Gastrocnemius medialis (tissue), 4 donors: ENCODE measurements around the gene SYT7. TPM values are rescaled to one million over a fixed set of nuclear protein-coding genes. Genes with fewer than 3 reads are reported as not detected.

Experiments used
- ATAC-seq, 2 donors: fragments of 150-250 bp; one replicate each; pipeline ENCODE4 v1.9.1; 2016
- DNase-seq, 2 donors: peaks; one replicate each; pipeline ENCODE4 v3.0.0-alpha.2; 2019
- H3K27ac ChIP-seq, 4 donors: fragments of 200-600 bp; sonication (generic); 1 replicate in 1 of 4; 2 replicates in 3 of 4; pipeline ENCODE4 v1.5.1; 2016 to 2018; ENCODE audit warnings: mild to moderate bottlenecking in 2 of 4, moderate library complexity in 1 of 4
- H3K27me3 ChIP-seq, 3 donors: fragments of 200-600 bp; sonication (generic) in 2 of 3; 1 replicate in 1 of 3; 2 replicates in 2 of 3; pipeline versions ENCODE4 v1.5.1 to v1.6.0; 2016 to 2019; ENCODE audit warnings: mild to moderate bottlenecking in 1 of 3, moderate library complexity in 1 of 3
- H3K36me3 ChIP-seq, 2 donors: fragments of 200-600 bp; sonication (generic) in 1 of 2; one replicate each; pipeline ENCODE4 v1.5.1; 2017 to 2018
- H3K4me1 ChIP-seq, 2 donors: fragments of 200-600 bp; sonication (generic) in 1 of 2; one replicate each; pipeline ENCODE4 v1.5.1; 2016 to 2017; ENCODE audit warnings: mild to moderate bottlenecking in 2 of 2
- H3K4me3 ChIP-seq, 4 donors: fragments of 200-600 bp; sonication (generic) in 3 of 4; 1 replicate in 1 of 4; 2 replicates in 3 of 4; pipeline ENCODE4 v1.5.1; 2016 to 2019; ENCODE audit warnings: mild to moderate bottlenecking in 2 of 4
- H3K9me3 ChIP-seq, 3 donors: fragments of 200-600 bp; sonication (generic) in 2 of 3; 1 replicate in 1 of 3; 2 replicates in 2 of 3; pipeline ENCODE4 v1.5.1; 2016 to 2019
- POLR2A ChIP-seq, 2 donors: fragments of 450-650 bp; IDR thresholded peaks; one replicate each; pipeline ENCODE4 v1.6.1; 2017; ENCODE audit warnings: antibody characterized with exemption in 2 of 2, mild to moderate bottlenecking in 2 of 2, moderate library complexity in 2 of 2
- in situ Hi-C, 4 donors: fragments of 200-750 bp; cut with MboI; loops; one replicate each; pipeline versions ENCODE4 v1.15.0 to v1.8.0; 2017; ENCODE audit warnings: low sequenced_read_pairs in 4 of 4
- intact Hi-C: fragments of 100-400 bp; cut with DNase I; formaldehyde crosslinking; loops from one replicate; pipeline ENCODE4 v1.15.1; 2023; ENCODE audit warnings: low total_unique reads
- total RNA-seq, 4 donors: library from RNA; depleted of rRNA; stranded (reverse); fragments of >200 nt; gene quantifications; one replicate each; pipeline versions ENCODE4 v1.1.0 to v1.2.3, GENCODE V29; 2016
- TF ChIP-seq, protein P1 (sequence below), 5 experiments: fragments of 450-650 bp in 3 of 5; fragments of 200-600 bp in 2 of 5; sonication (generic) in 2 of 5; IDR thresholded peaks in 4 of 5; conservative IDR thresholded peaks in 1 of 5; 1 replicate in 4 of 5; 2 replicates in 1 of 5; pipeline ENCODE4 v1.5.1; 2016 to 2019; ENCODE audit warnings: antibody characterized with exemption in 5 of 5, mild to moderate bottlenecking in 3 of 5, moderate library complexity in 3 of 5

SYT7 gene
- total RNA-seq, 4 donors from 2014 or later: 0.68 to 4.9 (median 1.4) TPM

DNA sequence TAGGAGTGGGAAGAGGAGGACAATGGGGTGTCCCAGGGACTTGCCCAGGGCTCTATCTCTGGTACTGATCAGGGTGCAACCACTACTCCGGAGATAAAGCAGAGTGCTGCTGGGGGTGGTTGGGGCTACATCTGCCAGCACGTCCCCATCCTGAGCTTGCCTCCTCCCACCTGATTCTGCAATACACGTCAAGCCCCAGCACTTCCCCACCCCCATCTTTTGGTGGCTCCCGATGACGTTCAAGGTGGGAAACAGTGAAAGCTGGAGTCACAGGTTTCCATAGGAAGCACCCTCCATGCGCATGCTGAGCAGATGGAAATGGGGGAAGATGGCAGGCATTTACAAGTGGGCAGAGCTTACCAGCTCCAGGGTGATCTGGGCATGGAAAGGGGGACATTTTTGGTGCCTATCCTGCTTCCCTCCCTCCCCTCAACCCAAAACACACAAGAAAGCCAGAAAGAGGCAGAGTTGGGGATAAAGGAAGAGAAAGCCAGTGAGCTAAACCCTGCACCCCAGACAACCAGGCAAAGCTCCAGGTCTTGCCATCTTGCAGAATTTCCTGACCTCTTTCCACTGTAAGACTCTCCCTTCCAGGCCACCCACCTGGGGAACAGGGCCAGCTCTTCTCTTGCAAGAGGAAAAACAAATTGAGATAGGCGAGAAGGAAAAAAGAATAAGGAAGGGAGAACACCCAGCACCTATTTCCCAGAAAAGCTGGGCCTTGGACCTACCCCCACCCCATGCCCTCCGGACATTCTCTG lies 15.8 kb downstream of the SYT7 start:
- in situ Hi-C loops (no loop called here), intact Hi-C loops (no loop called here)
- H3K4me1 ChIP-seq: no peaks in the 10 kb centered on the region
- H3K36me3 ChIP-seq: no peaks in the 10 kb centered on the region
- no peak overlapping the region for H3K4me3 ChIP-seq
- H3K27ac ChIP-seq: no peak overlapping the region
- ATAC-seq: no peak
- TF ChIP-seq, protein P1, sequence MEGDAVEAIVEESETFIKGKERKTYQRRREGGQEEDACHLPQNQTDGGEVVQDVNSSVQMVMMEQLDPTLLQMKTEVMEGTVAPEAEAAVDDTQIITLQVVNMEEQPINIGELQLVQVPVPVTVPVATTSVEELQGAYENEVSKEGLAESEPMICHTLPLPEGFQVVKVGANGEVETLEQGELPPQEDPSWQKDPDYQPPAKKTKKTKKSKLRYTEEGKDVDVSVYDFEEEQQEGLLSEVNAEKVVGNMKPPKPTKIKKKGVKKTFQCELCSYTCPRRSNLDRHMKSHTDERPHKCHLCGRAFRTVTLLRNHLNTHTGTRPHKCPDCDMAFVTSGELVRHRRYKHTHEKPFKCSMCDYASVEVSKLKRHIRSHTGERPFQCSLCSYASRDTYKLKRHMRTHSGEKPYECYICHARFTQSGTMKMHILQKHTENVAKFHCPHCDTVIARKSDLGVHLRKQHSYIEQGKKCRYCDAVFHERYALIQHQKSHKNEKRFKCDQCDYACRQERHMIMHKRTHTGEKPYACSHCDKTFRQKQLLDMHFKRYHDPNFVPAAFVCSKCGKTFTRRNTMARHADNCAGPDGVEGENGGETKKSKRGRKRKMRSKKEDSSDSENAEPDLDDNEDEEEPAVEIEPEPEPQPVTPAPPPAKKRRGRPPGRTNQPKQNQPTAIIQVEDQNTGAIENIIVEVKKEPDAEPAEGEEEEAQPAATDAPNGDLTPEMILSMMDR (IDR thresholded peaks at IDR 0.05 in 4 of 5, conservative IDR thresholded peaks at IDR 0.05 in 1 of 5): no peak
- TF ChIP-seq POLR2A (IDR thresholded peaks at IDR 0.05): no peak
- DNase-seq: no peak
- H3K27me3 ChIP-seq: no peaks in the 10 kb centered on the region
- H3K9me3 ChIP-seq: no peaks in the 10 kb centered on the region

DNA sequence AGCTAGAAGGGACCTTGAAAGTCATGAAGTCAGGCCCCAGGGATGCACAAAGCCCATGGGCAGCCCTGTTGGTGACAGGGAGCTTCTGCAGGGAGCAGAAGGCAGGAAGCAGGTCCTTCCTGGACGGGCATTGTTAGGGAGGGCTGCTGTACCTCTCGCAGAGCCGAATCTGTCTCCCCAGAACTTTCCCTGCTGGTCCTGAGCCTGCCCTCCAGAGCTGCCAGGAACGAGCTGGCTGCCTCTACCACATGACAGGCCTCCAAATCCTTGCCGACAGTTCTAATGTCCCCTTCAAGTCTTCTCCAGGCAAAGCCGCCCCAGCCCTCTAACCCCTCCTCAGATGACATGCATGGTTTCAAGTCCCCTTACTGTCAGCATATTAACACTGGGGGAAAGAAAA lies 20.1 kb downstream of the SYT7 start:
- H3K4me1 ChIP-seq: no peaks in the 10 kb centered on the region
- no peak for TF ChIP-seq POLR2A (IDR thresholded peaks at IDR 0.05)
- TF ChIP-seq, protein P1 (IDR thresholded peaks at IDR 0.05 in 4 of 5, conservative IDR thresholded peaks at IDR 0.05 in 1 of 5): no peak
- H3K27me3 ChIP-seq: peaks cover under 1 to 9% (median 3%) of the 10 kb centered on the region in 3 donors

DNA sequence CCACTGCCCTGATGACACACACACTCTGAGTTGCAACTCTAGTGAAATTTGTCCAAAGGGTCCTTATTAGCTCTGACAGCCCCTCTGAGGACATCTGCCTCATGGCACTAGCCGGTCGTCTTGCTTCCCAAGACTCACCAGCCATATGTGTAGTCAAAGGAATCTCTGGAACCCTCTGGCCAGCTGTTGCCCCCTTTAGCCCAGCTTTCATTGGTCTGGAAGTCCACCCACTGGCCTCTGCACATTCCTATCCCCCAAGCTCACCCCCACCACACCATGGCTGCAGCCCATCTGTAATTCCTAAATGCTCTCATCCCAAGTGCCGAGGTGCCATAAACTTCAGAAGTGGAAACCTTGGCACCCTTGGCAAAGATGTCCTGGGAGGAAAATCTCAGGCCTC lies 24.3 kb downstream of the SYT7 start:
- intact Hi-C loops (no loop called here), in situ Hi-C loops (no loop called here)
- H3K9me3 ChIP-seq: no peaks in the 10 kb centered on the region
- H3K4me1 ChIP-seq: no peaks in the 10 kb centered on the region
- DNase-seq (no peak), ATAC-seq (no peak)
- H3K36me3 ChIP-seq: no peaks in the 10 kb centered on the region
- TF ChIP-seq POLR2A (IDR thresholded peaks at IDR 0.05): no peak
- TF ChIP-seq, protein P1 (IDR thresholded peaks at IDR 0.05 in 4 of 5, conservative IDR thresholded peaks at IDR 0.05 in 1 of 5): no peak
- no peak overlapping the region for H3K4me3 ChIP-seq
- H3K27ac ChIP-seq: no peak overlapping the region
- H3K27me3 ChIP-seq: peaks cover 18 to 25% (median 21%) of the 10 kb centered on the region in 3 donors

More for the DNA sequence above, 20.1 kb downstream of the SYT7 start:
- no peak for ATAC-seq
- Histone ChIP-seq H3K4me3 (no peak overlapping the region), H3K9me3 (no peaks in the 10 kb centered on the region), H3K27ac (no peak overlapping the region), H3K36me3 (no peaks in the 10 kb centered on the region)
- in situ Hi-C loops (no loop called here), intact Hi-C loops (no loop called here)
- no peak for DNase-seq

DNA sequence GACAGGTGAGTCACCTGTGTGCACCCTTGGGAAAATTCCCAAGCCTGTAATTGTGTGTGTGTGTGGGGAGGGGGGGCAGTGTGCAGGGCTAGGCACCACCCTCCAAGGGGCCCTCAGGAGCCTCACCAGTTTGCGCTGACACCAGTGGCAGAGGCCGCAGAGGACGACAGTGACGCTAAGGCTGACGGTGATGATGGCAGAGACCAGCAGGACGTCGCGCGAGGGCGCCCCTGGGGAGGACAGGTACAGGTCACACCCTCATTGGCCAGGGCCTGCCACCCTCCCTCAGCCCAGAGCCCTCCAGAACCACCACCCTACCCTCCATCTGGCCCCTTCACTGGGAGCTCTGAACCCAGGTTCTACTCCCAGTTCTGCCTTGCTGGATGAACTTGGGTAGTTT lies 24.9 kb downstream of the SYT7 start:
- Histone ChIP-seq H3K4me3 (no peak overlapping the region), H3K4me1 (no peaks in the 10 kb centered on the region), H3K9me3 (no peaks in the 10 kb centered on the region), H3K27me3 (peaks cover 18 to 25% (median 21%) of the 10 kb centered on the region in 3 donors), H3K27ac (no peak overlapping the region), H3K36me3 (no peaks in the 10 kb centered on the region)
- TF ChIP-seq, protein P1 (IDR thresholded peaks at IDR 0.05 in 4 of 5, conservative IDR thresholded peaks at IDR 0.05 in 1 of 5): no peak
- no peak for TF ChIP-seq POLR2A (IDR thresholded peaks at IDR 0.05)
- no peak for DNase-seq
- ATAC-seq: no peak
- in situ Hi-C loops: no loop called here
- intact Hi-C loops: no loop called here
